NK-92 treated with Interleukin-12 subunit alpha and Interleukin-12 subunit beta, amount 100 ng/mL, for 24 hours (cell line): ENCODE measurements around the gene PADI1.

ENCODE experiments used
- DNase-seq: peaks from one replicate; lab custom pipeline; 2025; lab: John Stamatoyannopoulos, UW

Gene PADI1

GRCh38 chr1:17214876-17215544 is 10.1 kb downstream of the PADI1 start:
- DNase-seq = peak; percentile 68

GRCh38 chr1:17215545-17215890 is 10.6 kb downstream of the PADI1 start:
- DNase-seq = no peak

- no peak for DNase-seq
Measured at GRCh38 chr1:17216078-17216477, 11.2 kb downstream of the PADI1 start.

GRCh38 chr1:17217607-17218006 is 12.7 kb downstream of the PADI1 start:
- DNase-seq = no peak

- DNase-seq = no peak
Measured at GRCh38 chr1:17218939-17219338, 14.0 kb downstream of the PADI1 start.

- DNase-seq = no peak
Measured at GRCh38 chr1:17220287-17220686, 15.4 kb downstream of the PADI1 start.

GRCh38 chr1:17222557-17222956 is 17.6 kb downstream of the PADI1 start:
- DNase-seq = no peak

GRCh38 chr1:17224434-17224833 is 19.5 kb downstream of the PADI1 start:
- no peak for DNase-seq

GRCh38 chr1:17225140-17225539 is 20.2 kb downstream of the PADI1 start:
- DNase-seq = no peak

- no peak for DNase-seq
Measured at GRCh38 chr1:17227358-17227915, 22.5 kb downstream of the PADI1 start.

GRCh38 chr1:17228619-17229018 is 23.7 kb downstream of the PADI1 start:
- no peak for DNase-seq

- no peak for DNase-seq
Measured at GRCh38 chr1:17229379-17229778, 24.5 kb downstream of the PADI1 start.

GRCh38 chr1:17230106-17230505 is 25.2 kb downstream of the PADI1 start:
- DNase-seq = no peak

GRCh38 chr1:17230671-17231310 is 25.9 kb downstream of the PADI1 start:
- DNase-seq = no peak

- DNase-seq = no peak
Measured at GRCh38 chr1:17232759-17233661, 28.1 kb downstream of the PADI1 start.

- DNase-seq = peak; percentile 60
Measured at GRCh38 chr1:17233675-17234320, 28.9 kb downstream of the PADI1 start.

GRCh38 chr1:17234405-17234804 is 29.5 kb downstream of the PADI1 start:
- DNase-seq = no peak

GRCh38 chr1:17235135-17235885 is 30.4 kb downstream of the PADI1 start:
- DNase-seq = no peak

- peak; percentile 74 for DNase-seq
Measured at GRCh38 chr1:17236779-17237560, 32.0 kb downstream of the PADI1 start.

GRCh38 chr1:17237561-17237903 is 32.6 kb downstream of the PADI1 start:
- no peak for DNase-seq

- peak; percentile 14 for DNase-seq
Measured at GRCh38 chr1:17239420-17239819, 34.5 kb downstream of the PADI1 start.
